Measurements from ENCODE around the gene ROGDI. TPM values are rescaled to one million over a fixed set of nuclear protein-coding genes. Genes with fewer than 3 reads are reported as not detected.

Gene ROGDI
- total RNA-seq, 1 donor from 2014 or later: 9.0 TPM

DNA sequence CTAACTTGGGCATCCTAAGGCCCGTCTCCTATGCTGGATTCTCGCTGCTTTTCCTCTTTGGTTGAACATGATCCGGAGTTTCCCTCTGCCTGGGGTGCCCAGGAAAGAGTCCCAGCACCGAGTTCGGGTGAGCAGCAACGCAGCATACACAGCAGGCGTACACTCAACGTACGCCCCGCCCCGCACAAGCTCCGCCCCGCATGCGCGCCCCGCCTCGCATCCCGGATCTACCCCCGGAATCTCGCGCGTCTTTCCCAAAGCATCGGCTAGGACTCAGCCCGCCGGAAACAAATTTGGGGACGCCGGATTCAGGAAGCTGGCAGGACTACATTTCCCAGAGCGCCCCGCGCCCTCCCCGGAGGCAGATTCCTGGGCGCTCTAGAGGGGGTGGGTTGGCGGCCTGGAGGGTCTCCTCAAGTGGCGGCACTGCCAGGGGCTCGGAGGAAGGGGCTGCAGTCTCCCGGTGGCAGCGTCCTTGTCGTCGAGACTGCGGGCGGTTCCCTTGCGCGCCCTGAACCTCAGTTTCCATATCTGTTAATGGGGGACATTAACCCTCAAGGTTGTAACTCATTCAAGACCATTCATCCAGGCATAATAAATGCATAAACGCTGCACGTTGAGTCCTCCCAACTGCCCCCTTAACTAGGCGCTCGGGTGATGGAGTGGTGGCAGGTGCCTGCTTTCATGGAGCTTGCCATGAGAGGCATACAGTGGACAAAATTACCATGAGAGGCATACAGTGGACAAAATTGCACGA, 33.7 kb downstream of the ROGDI start:
- DNase-seq (ENCODE audit: low spot score): peak; percentile 97

DNA sequence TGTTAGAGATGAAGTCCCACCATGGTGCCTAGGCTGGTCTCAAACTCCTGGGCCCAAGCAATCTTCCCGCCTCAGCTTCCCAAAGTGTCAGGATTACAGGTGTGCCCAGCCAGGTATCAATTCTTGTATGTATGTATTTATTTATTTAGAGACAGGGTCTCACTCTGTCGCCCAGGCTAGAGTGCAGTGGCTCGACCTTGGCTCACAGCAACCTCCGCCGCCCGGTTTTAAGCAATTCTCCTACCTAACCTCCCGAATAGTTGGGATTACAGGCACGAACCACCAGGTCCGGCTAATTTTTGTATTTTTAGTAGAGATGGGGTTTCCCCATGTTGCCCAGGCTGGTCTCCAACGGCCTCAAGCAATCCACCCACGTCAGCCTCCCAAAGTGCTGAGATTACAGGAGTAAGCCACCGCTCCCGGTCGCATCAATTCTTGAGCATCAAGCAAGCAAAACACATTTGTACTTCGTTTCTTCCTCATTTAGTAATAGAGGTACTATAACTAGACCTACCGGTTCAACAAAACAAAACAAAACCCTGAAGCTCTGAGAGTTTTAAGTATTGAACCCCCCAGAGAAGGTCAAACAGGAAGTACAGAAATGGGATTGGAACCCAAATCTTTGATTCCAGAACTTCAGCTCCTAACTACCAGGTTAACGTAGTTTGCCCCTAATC, 34.4 kb downstream of the ROGDI start:
- DNase-seq (ENCODE audit: low spot score): no peak

DNA sequence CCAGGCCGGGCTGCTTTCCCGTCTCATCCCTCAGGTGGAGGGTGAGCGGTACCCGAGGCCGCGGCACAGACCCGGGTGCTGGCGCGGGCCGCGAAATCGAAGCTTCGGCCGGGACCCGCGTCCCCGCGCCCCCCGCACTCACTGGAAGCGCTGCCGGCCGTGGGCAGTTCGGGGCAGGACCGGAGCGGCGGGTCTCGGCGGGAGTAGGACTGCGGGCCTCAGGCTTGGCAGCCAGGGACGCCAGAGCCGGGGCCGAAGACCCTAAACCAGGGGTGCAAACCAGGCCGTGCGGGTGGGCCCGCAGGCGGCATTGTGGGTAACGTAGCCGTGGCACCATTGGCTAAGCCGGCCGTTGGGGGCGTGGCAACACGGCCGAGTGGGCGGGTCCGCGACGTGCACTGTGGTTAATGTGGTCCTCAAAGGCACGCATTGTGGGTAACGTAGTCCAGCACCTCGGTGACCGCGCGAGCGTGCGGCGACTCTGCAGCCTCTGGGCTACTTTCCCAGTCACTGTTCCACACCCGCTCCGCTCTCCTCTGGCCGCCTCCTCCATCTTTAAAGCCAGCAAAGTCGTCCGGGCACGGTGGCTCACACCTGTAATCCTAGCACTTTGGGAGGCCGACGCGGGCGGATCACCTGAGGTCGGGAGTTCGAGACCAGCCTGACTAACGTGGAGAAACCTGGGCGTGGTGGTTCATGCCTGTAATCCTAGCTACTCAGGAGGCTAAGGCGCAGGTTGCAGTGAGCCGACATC, 35.4 kb downstream of the ROGDI start, which contains the start of gene ZNF500:
ZNF500 (minus strand) TSS at position 288 of the 754 bp plus-strand sequence. CDS start 1,184 bp downstream, outside the sequence.
- peak; percentile 99 for DNase-seq (ENCODE audit: low spot score)

DNA sequence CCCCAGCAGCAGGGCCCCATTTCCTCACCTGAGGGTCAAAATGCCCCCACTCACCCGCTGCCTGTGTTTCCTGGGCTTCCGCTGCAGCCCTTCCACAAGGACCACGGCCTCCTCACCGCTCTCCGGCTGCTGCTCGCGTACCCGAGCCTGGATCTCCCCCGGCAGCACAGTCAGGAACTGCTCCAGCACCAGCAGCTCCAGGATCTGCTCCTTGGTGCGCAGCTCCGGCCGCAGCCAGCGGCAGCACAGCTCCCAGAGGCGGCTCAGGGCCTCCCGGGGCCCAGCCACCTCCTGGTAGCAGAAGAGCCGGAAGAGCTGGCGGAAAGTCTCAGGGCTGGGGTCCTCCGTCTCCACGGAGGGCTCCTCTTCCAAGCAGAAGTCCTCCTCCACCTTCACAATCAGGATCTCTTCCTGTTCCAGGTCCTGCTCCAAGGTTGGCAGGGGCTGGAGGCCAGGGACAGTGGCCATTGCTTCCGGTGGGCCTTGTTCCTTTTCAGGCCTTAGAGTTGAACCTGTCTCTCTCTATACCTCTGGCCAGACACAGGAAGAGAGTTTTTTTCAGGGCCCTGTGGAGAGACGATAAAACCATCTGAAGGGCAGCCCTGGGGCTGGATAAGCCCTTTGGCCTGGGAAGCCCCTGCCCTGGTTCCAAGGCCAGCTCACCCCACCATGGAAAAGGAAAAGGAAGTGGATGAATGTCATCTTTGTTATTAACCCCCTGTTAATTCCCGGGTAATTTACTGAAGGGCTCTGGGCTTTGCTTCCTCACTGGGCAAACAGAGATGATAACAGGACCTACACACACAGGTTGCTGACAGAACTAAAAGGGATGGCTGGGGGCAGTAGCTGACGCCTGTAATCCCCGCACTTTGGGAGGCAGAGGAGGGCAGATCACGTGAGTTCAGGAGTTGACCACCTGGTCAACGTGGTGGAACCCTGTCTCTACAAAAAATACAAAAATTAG, 36.6 kb downstream of the ROGDI start:
- no peak for DNase-seq (ENCODE audit: low spot score)

DNA sequence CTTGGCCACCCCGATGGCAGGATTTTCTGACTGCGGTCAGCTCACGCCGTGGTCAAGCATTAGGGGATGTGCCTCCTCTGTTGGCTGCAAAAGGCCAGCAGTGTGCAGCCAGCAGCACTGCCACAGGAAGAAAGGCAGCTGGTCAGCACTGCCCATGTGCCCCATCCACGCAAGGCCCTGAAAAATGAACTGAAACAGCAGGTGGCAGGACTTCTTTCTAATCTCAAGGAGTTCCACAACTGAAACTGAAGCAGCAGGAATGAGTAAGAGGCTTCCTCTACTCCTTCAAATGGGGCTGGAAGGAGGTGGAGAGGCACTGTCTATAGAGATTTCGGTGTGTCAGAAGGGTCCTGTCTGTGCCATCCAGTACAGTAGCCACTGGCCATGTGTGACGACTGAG, 38.6 kb downstream of the ROGDI start:
- no peak for DNase-seq (ENCODE audit: low spot score)

DNA sequence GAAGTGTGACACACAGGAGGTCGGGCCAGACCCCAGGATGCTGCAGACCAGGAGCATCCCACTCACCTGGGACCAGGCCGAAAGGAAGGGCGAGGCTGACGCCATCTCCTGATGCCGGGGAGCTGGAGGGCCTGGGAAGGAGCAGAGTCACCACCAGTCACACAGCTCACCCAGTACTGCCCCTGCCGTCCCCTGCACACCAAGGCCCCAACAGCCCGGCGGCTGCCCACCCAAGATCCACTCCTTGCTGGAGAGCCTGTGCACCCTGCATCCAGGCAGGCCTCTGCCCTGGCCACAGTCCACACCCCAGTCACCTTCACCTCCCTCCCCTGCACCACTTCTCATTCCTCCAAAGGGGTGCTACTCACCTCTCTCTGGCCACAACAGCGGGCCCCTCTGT, 40.2 kb downstream of the ROGDI start:
- DNase-seq (ENCODE audit: low spot score): no peak

DNA sequence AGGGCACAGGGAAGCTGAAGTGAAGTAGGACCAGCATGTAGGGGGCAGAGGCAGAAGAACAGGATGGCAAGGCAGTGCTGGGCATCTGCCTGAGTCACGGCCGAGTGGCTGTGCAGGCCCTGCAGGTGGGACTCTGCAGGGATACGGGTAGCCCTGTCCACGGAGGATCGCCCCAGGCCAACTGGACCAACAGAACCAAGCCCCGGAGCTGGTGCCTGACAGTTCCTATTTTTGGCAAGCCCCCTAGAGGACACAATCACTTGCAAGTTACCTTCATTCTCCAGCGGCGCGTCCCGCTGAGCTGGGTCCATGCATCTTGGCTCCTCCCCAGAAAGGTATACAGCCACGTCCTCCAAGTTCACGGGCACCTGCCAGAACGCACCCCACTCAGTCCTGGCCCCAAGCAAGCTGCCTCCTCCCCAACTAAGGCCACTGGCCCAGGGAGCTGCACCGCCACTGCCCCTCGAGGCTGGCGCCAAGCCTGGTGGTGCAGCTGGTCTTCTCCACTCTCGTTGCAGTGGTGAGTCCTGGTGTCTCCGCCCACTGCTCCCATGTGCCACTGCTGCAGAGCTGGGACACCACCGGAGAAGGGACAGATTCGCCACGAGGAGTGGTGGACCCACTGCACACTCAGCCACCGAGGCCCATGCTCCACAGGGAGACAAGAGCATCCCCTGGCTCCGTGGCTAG, 42.1 kb downstream of the ROGDI start:
- no peak for DNase-seq (ENCODE audit: low spot score)

DNA sequence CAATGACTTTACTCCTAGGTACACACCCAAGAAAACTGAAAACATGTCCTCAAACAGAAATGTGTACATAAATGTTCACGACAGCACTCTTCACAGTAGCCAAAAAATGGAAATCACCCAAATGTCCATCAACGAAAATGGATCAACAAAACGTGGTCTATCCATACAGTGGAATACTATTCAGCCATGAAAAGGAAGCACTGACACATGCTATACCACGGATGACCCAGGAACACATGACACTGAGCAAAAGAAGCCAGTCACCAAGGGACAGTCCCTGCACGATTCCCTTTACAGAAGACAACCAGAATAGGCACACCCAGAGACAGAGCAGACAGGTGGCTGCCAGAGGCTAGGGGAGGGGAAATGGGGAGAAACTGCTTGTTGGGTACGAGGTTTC, 46.7 kb downstream of the ROGDI start:
- DNase-seq (ENCODE audit: low spot score): no peak

DNA sequence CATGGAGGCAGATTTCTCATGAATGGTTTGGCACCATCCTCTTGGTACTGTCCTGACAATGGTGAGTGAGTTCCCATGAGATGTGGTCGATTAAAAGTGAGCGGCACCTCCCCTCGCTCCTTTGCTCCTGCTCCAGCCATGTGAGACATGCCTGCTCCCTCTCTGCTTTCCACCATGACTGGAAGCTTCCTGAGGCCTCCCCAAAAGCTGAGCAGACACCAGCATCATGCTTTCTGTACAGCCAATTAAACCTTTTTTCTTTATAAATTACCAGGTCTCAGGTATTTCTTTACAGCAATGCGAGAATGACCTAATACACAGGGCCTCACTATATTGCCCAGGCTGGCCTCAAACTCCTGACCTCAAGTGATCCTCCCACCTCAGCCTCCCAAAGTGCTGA, 47.6 kb downstream of the ROGDI start:
- no peak for DNase-seq (ENCODE audit: low spot score)

DNA sequence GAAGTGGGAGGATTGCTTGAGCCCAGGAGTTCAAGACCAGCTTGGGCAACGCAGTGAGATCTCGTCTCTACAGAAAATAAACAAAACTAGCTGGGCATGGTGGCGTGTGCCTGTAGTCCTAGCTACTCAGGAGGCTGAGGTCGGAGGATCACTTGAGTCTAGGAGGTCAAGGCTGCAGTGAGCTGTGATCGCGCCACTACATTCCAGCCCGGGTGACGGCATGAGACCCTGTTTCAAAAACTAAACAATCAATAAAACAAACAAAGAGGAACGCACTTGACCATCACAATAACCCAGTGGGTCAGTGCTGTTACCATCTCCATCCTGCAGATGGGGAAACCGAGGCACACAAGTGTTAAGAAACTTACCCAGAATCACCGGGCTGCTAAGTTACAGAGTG, 49.2 kb downstream of the ROGDI start:
- no peak for DNase-seq (ENCODE audit: low spot score)

DNA sequence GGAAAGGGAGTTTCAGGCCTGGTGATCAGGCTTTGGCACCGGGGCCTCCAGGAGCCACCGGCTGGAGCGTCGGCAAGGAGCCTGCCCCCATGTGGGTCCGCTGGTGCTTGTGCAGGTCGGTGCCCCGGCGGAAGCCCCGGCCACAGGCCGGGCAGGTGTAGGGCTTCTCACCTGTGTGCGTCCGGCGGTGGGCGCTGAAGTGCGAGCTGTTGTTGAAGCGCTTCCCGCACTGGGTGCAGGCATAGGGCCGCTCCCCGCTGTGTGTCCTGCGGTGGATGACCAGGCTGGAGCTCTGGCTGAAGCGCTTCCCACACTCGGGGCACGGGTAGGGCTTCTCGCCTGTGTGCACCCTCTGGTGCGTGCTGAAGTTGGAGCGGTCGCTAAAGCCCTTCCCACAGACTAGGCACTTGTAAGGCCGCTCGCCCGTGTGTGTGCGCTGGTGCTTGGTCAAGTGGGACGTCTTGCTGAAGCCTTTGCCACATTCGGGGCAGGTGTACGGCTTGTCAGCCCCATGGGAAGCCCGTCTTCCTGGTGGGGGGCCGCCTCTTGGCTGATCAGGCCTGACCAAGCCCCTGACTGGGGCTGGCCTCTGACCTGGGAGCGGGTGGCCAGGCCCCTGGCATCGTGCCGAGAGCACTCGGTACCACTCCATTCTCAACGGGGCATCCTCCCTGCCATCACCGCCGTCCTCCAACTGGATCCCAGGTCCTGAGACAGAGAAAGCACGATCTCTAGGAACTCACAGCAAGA, 49.9 kb downstream of the ROGDI start:
- DNase-seq (ENCODE audit: low spot score): no peak

DNA sequence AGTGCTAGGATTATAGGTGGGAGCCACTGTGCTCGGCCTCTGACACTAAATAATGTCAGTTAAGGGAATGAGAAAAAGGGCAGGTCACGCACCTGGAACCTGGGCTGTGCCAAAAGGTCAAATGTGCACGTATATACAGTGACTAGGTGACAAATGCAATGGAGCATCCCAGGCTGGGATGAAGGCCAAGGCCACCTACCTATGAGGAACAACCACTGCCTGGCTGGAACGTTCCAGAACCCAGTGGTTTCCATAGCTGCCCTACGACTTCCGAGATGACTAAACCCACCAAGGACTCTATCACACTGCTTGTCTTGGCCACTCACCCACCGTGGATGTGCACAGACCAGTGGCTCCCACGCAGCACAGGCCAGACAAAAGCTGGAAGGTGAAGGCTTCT, 51.5 kb downstream of the ROGDI start:
- no peak for DNase-seq (ENCODE audit: low spot score)

DNA sequence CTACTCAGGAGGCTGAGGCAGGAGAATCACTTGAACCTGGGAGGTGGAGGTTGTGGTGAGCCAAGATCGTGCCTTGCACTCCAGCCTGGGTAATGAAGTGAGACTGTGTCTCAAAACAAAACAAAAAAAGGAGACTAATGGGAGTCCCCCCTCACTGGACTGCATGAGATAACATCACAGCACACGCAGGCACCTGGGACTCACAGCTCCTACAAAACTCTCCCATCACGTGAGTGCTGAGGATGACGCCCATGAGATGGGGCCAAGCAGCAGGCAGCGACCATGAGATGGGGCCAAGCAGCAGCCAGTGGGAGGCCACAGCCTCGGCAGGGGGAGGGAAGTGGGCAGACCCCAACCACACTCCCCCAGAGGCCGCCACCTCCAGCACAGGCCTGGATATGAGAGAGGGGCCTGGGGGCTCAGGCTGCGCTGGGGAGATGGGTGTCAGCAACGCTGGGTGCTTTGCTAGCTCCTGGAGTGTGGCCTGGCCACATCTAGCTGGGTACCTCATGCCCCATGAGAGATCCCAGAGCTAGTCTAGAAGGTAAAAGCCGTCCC, 52.7 kb downstream of the ROGDI start:
- DNase-seq (ENCODE audit: low spot score): no peak

DNA sequence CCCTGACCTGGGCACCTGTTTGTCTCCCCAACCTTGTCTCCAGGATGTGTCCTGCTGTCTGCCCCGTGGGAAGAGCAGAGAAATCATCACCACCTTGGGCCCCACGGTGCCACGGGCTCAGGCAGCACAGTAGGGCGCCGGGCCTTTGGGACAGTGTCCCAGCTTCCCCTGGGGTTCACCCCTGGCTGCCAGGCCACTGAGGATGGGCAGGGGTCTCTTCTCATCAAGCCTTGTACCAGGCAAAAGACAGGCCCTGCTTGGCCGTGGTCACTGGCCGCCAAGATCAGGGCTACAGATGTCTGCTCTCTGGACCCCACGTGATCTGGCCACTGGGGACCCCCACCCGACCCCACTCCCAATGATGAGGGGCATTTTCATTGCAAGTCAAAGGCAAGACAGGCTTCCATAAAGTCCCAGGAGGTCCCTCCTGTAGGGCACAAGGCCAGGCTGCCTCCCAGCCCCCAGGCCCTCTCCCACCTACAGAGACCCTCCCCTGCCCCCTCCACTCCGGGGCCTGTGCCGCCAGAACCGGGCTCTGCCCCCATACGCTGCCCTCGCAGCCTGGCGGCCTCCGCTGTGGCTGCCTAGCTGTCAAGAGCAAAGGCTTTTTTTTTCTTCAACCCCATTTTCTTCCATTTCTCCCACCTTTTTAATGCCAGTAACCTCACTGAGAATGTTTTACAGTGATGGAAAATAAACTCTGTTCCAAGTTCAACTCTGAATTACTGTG, 53.6 kb downstream of the ROGDI start:
- DNase-seq (ENCODE audit: low spot score): no peak

DNA sequence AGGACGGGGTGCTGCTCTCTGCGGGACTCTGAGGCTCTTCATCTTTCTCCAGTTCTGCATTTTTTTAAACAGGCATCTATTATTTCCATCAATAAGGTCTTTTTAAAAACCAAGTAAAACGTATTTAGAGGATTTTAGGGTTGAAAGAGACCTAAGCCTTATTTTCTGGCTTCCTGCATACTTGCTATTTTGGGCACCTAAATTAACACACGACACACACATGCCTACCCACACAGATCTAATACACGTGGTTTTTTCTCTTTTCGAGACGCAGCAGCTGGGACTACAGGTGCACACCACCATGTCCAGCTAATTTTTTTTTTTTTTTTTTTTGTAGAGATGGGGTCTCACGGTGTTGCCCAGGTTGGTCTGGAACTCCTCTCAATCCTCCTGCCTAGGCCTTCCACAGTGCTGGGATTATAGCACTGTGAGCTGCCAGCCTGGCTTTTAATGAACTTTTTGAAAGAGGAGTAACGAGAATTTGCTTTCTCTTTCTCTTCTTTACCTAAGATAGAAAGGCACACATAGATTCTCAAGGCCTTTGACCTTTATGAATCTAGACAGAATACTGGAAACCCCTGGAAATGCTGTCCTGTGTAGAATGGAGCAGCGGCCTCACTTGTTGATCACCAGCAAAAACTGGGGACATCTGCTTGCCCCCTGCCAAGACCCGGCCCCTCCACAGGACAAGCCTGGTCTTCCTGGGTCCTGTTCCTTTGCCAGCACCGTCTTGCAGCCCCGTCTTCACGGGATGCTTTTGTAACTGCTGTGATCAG, 54.3 kb downstream of the ROGDI start:
- DNase-seq (ENCODE audit: low spot score): no peak

DNA sequence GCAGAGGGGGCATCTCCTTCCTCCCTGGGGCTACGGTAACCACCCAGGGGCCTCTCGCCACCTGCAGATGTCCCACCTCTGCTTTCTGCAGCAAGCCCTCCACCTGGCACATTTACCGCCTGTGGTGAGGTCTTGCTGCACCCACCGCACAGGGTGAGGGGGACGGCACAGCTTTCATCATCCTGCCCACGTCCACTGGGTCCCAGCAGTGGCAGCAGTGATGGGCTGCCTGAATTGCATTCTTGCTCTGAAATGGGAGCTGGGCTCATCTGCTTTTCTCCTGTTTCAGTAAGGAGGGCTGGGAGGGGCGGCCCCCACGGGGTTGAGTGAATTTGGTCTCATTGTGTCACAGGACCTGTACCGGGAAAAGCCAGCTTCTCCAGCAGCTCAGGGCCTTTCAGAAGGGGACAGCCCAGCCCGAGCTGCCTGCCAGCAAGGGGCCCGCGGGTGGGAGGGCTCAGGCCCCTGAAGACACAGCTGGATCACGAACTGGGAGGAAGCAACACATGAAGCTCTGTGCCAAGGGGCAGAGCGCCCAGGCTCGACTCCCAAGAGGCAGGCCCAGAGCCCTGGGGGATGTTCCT, 55.4 kb downstream of the ROGDI start:
- DNase-seq (ENCODE audit: low spot score): no peak
